Prostate gland (tissue), 2 donors: ENCODE measurements around the gene NMNAT2. TPM values are rescaled to one million over a fixed set of nuclear protein-coding genes. Genes with fewer than 3 reads are reported as not detected.

ENCODE experiments used
- DNase-seq: peaks from one replicate; pipeline ENCODE4 v3.0.0-alpha.2; 2019; ENCODE audit warnings: low spot score
- H3K27ac ChIP-seq, 2 donors: fragments of 200-600 bp; sonication (generic); 2 replicates each; pipeline ENCODE4 v1.5.1; 2017 to 2019
- H3K27me3 ChIP-seq: fragments of 200-600 bp; sonication (generic); replicated peaks from 2 replicates; pipeline ENCODE4 v1.5.1; 2019; ENCODE audit not compliant: insufficient read depth
- H3K36me3 ChIP-seq, 2 donors: fragments of 200-600 bp; sonication (generic); 1 replicate in 1 of 2; 2 replicates in 1 of 2; pipeline versions ENCODE4 v1.5.1 to v1.8.1; 2017 to 2019
- H3K4me1 ChIP-seq: fragments of 200-600 bp; sonication (generic); replicated peaks from 2 replicates; pipeline ENCODE4 v1.5.1; 2019
- H3K4me3 ChIP-seq, 2 donors: fragments of 200-600 bp; sonication (generic); 2 replicates each; pipeline ENCODE4 v1.5.1; 2017 to 2019
- H3K9me3 ChIP-seq: fragments of 200-600 bp; sonication (generic); 2 replicates; pipeline ENCODE4 v1.5.1; 2017
- POLR2A ChIP-seq: fragments of 450-650 bp; IDR thresholded peaks from one replicate; pipeline ENCODE4 v1.6.1; 2016; ENCODE audit warnings: antibody characterized with exemption, mild to moderate bottlenecking
- POLR2AphosphoS5 ChIP-seq: sonication (generic); formaldehyde crosslinking; IDR thresholded peaks from one replicate; pipeline ENCODE4 v1.6.1; 2017; ENCODE audit warnings: antibody characterized with exemption
- WGBS: methylation state at CpG from one replicate; pipeline ENCODE4 v1.1.5; 2018; 5-methylcytosine and 5-hydroxymethylcytosine counted together
- intact Hi-C: fragments of 100-400 bp; cut with DNase I; formaldehyde crosslinking; loops from one replicate; pipeline ENCODE4 v1.14.2; 2022
- total RNA-seq, 2 donors: library from RNA; depleted of rRNA; stranded (reverse); fragments of >200 nt; gene quantifications; one replicate each; pipeline ENCODE4 v1.1.0, GENCODE V29; 2016
- TF ChIP-seq, protein P1 (sequence below), 4 experiments: fragments of 200-600 bp in 2 of 4; fragments of 450-650 bp in 2 of 4; sonication (generic) in 2 of 4; IDR thresholded peaks; 1 replicate in 3 of 4; 2 replicates in 1 of 4; pipeline ENCODE4 v1.5.1; 2016 to 2019; ENCODE audit warnings: antibody characterized with exemption in 4 of 4, mild to moderate bottlenecking in 2 of 4, moderate library complexity in 2 of 4

NMNAT2 gene
- total RNA-seq, 2 donors from 2014 or later: 0.27 to 41.0 TPM

DNA sequence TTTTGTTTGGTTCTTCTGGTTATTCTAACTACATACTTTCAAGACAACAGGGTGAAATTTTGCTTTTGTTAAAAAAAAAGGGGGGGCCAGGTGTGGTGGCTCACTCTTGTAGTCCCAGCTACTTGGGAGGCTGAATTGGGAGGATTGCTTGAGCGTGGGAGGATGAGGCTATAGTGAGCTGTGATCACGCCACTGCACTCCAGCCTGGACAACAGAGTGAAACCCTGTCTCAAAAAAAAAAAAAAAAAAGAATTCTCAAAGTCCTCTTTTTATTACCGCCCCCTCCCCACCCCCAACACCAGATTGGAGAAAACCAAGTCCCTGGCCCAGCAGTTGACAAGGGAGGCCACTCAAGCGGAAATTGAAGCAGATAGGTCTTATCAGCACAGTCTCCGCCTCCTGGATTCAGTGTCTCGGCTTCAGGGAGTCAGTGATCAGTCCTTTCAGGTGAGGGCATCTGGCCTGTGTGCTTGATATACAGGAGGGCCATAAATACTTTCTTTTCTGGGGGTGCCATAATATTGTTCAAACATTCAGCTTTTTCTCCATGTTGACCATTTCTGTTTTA, 181.9 kb downstream of the NMNAT2 start:
- intact Hi-C loops: loop anchor here (5.0 to 10.0 kb wide), 2 partner anchors 211 to 274 kb away; partner anchors contain the start of gene LAMC1
- no peaks in the 10 kb centered on the region for H3K27me3 ChIP-seq
- no peaks in the 10 kb centered on the region for H3K9me3 ChIP-seq
- H3K4me1 ChIP-seq: peaks cover 3% of the 10 kb centered on the region
- over 99% methylated on average over 6 of the region's 6 CpGs for WGBS
- no peaks in the 10 kb centered on the region for H3K36me3 ChIP-seq
- no peak for TF ChIP-seq POLR2A
- TF ChIP-seq, protein P1, sequence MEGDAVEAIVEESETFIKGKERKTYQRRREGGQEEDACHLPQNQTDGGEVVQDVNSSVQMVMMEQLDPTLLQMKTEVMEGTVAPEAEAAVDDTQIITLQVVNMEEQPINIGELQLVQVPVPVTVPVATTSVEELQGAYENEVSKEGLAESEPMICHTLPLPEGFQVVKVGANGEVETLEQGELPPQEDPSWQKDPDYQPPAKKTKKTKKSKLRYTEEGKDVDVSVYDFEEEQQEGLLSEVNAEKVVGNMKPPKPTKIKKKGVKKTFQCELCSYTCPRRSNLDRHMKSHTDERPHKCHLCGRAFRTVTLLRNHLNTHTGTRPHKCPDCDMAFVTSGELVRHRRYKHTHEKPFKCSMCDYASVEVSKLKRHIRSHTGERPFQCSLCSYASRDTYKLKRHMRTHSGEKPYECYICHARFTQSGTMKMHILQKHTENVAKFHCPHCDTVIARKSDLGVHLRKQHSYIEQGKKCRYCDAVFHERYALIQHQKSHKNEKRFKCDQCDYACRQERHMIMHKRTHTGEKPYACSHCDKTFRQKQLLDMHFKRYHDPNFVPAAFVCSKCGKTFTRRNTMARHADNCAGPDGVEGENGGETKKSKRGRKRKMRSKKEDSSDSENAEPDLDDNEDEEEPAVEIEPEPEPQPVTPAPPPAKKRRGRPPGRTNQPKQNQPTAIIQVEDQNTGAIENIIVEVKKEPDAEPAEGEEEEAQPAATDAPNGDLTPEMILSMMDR (IDR thresholded peaks at IDR 0.05): no peak
- TF ChIP-seq POLR2AphosphoS5: no peak
- H3K4me3 ChIP-seq: no peak overlapping the region
- DNase-seq: no peak
- H3K27ac ChIP-seq: no peak overlapping the region

- Histone ChIP-seq H3K4me1 (peaks cover 3% of the 10 kb centered on the region), H3K27me3 (no peaks in the 10 kb centered on the region), H3K9me3 (no peaks in the 10 kb centered on the region), H3K27ac (peak overlapping the region; percentile 68 to 80), H3K4me3 (no peak overlapping the region), H3K36me3 (no peaks in the 10 kb centered on the region)
- DNase-seq: no peak
- 77% methylated on average over 14 of the region's 14 CpGs for WGBS
- TF ChIP-seq POLR2AphosphoS5: no peak
- no peak for TF ChIP-seq POLR2A
- TF ChIP-seq, protein P1 (IDR thresholded peaks at IDR 0.05): no peak
- intact Hi-C loops: loop anchor here (5.0 to 10.0 kb wide), 2 partner anchors 211 to 273 kb away; partner anchors contain the start of gene LAMC1
Observed at GRCh38 chr1:183235503-183235902, 182.7 kb downstream of the NMNAT2 start.

DNA sequence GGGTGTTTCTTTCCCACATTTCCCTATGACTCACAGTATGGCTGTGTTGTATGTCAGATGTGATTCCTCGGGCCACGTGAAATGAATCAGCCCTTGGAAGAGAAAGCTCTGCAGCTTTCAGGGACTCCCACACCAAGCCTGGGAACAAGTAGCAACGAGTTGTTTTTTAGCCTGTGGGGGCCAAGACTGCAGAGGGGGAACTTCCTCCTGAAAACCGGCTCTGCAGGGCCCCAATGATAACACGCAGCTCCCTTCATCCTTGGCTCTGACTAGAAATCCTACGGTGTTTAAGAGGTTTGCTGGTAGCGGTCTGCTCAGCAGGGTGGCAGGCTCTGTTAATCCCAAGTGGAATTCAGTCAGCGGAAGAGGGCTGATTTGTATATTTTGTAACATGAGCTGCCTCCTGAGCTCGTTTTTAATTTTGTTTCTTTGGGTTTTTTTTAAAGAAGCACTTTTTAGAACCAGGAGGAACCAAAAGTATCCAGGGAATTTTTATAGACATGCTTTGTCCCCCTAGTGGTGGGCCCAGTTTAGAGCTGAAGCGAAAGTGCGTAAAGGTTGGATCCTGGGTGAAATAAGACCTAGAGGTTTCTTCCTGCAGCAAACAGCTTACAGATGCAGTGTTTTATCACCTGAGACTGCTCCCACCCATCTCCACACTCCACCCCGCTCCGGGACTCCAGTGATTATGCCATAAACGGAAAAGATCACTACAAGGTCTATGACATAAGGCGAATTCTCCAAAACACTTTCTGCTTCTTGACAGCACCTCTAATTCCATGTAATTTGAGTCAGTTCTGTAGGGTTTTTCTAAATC, 183.3 kb downstream of the NMNAT2 start:
- H3K27ac ChIP-seq: peak overlapping the region; percentile 68 to 80
- intact Hi-C loops: loop anchor here (5.0 to 10.0 kb wide), 3 partner anchors 93 to 273 kb away; partner anchors contain the start of gene LAMC1
- H3K27me3 ChIP-seq: no peaks in the 10 kb centered on the region
- H3K36me3 ChIP-seq: no peaks in the 10 kb centered on the region
- WGBS: 10% methylated on average over 15 of the region's 15 CpGs
- H3K4me1 ChIP-seq: peaks cover 3% of the 10 kb centered on the region
- peak; percentile 83 for DNase-seq
- TF ChIP-seq POLR2A: peak; percentile 12
- peak; percentile 86 for TF ChIP-seq POLR2AphosphoS5
- TF ChIP-seq, protein P1 (IDR thresholded peaks at IDR 0.05): peak in 3 of 4 experiments; percentile 65 to 72 (median 67)
- H3K4me3 ChIP-seq: peak overlapping the region; percentile 14 to 24
- H3K9me3 ChIP-seq: no peaks in the 10 kb centered on the region

- no peak overlapping the region for H3K27ac ChIP-seq
- intact Hi-C loops: loop anchor here (5.0 to 10.0 kb wide), 2 partner anchors 91 to 208 kb away; partner anchors contain the start of gene LAMC1
Observed at GRCh38 chr1:183233113-183233512, 185.1 kb downstream of the NMNAT2 start.

More at GRCh38 chr1:183233113-183233512, 185.1 kb downstream of the NMNAT2 start:
- Histone ChIP-seq H3K9me3 (no peaks in the 10 kb centered on the region), H3K27me3 (no peaks in the 10 kb centered on the region), H3K4me3 (no peak overlapping the region), H3K36me3 (no peaks in the 10 kb centered on the region), H3K4me1 (peaks cover 7% of the 10 kb centered on the region)
- DNase-seq: no peak
- no peak for TF ChIP-seq POLR2A
- TF ChIP-seq, protein P1 (IDR thresholded peaks at IDR 0.05): no peak
- TF ChIP-seq POLR2AphosphoS5: no peak
